Activated naive CD4-positive, alpha-beta T cell treated with anti-CD3 and anti-CD28 coated beads, Interleukin-2, amount 50 U/mL, for 24 hours (primary cell): ENCODE data around the gene IDUA.
A peak's percentile ranks its signal among the peaks of the same experiment; 100 is the strongest.
"Not testable (repeated sequence)": the region's sequence is repeated elsewhere in the genome, so short reads cannot be mapped to it uniquely, and the experiment has no call there.

Experiments used
- H3K27ac Mint-ChIP-seq: one replicate; pipeline ENCODE4 v1.8.0; 2021; ENCODE audit warnings: mild to moderate bottlenecking, mixed read lengths
- H3K27me3 Mint-ChIP-seq: one replicate; pipeline ENCODE4 v1.8.0; 2021; ENCODE audit warnings: mixed read lengths
- H3K36me3 Mint-ChIP-seq: one replicate; pipeline ENCODE4 v1.8.0; 2021; ENCODE audit warnings: mixed read lengths
- H3K4me1 Mint-ChIP-seq: one replicate; pipeline ENCODE4 v1.8.0; 2021; ENCODE audit warnings: mixed read lengths
- H3K4me3 Mint-ChIP-seq: one replicate; pipeline ENCODE4 v1.8.0; 2021; ENCODE audit warnings: mild to moderate bottlenecking, mixed read lengths
- H3K9me3 Mint-ChIP-seq: one replicate; pipeline ENCODE4 v1.8.0; 2021; ENCODE audit warnings: mixed read lengths

The IDUA gene

DNA sequence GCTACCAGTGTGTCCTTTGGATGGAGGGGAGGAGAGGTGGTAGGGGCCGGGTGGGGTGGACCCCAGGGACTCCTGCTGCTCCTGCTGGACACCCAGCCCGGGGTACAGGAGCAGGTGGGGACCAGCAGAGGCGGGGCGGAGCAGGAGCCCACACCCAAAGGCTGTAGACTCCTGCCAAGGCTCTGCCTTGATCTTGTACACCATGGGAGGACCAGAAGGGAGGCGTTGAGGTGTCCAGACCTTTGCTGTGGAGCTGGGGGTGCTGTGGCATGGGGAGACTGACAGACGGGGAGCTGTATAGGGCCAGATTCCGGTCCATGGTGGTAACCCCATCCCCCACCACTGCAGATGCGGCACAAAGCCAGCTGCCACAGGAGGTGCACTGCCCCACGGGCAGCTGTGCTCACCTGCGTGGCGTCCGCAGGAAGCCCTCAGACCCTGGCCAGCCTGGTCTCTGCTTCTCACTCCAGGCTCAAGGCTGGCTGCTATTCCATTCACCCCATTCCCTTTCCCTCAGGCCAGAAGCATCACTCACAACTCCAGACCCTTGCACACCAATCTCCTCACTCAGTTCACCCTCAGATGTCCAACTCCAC, 11.3 kb downstream of the IDUA start:
- peaks cover 13% of the 10 kb centered on the region for H3K4me1 Mint-ChIP-seq
- no peaks in the 10 kb centered on the region for H3K9me3 Mint-ChIP-seq
- peaks cover 12% of the 10 kb centered on the region for H3K27me3 Mint-ChIP-seq
- no peaks in the 10 kb centered on the region for H3K36me3 Mint-ChIP-seq
- no peak overlapping the region for H3K4me3 Mint-ChIP-seq
- peak overlapping the region; percentile 59 for H3K27ac Mint-ChIP-seq

DNA sequence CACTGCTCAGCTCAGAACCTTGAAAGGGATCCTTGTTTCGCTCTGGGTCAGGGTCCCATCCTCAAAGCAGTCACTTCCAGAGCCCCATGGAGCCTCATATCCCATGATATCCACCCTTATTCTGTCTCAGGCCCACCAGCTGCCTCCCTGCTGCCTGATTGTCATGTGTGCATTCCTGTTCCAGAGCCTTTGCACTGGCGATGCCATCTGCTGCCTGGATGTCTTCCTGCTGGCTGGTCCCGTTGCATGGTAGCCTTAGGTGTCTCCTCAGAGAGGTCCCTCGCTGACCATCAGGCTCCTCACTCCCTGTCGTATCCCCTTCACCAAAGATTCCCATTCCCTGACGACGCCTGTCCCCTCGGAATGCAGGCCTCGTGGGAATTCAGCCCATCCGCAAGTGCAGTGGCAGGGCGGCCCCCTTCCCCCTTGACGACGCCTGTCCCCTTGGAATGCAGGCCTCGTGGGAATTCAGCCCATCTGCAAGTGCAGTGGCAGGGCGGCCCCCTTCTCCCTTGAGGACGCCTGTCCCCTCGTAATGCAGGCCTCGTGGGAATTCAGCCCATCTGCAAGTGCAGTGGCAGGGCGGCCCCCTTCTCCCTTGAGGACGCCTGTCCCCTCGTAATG, 12.5 kb downstream of the IDUA start:
- not testable (repeated sequence) for H3K9me3 Mint-ChIP-seq, H3K4me3 Mint-ChIP-seq, H3K36me3 Mint-ChIP-seq
- peak overlapping the region; percentile 35 for H3K27ac Mint-ChIP-seq
- H3K27me3 Mint-ChIP-seq = peaks cover 14% of the 10 kb centered on the region
- H3K4me1 Mint-ChIP-seq = peaks cover 13% of the 10 kb centered on the region

DNA sequence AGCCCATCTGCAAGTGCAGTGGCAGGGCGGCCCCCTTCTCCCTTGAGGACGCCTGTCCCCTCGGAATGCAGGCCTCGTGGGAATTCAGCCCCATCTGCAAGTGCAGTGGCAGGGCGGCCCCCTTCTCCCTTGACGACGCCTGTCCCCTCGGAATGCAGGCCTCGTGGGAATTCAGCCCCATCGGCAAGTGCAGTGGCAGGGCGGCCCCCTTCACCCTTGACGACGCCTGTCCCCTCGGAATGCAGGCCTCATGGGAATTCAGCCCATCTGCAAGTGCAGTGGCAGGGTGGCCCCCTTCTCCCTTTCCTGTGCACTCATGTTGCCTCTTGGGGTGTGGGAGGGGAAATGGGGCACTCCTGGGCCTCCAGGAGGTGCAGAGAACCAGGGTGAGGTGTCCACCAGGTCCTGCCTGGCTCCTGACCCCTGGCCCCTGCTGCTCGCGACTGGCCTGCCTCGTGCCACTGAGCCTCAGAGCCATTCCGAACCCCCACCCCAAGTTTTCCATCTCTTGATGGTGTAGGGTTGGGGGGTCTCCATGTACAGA, 13.1 kb downstream of the IDUA start:
- H3K27me3 Mint-ChIP-seq = peaks cover 18% of the 10 kb centered on the region
- H3K4me3 Mint-ChIP-seq = no peak overlapping the region
- H3K4me1 Mint-ChIP-seq = peaks cover 13% of the 10 kb centered on the region
- no peaks in the 10 kb centered on the region for H3K9me3 Mint-ChIP-seq
- H3K27ac Mint-ChIP-seq = no peak overlapping the region
- no peaks in the 10 kb centered on the region for H3K36me3 Mint-ChIP-seq

DNA sequence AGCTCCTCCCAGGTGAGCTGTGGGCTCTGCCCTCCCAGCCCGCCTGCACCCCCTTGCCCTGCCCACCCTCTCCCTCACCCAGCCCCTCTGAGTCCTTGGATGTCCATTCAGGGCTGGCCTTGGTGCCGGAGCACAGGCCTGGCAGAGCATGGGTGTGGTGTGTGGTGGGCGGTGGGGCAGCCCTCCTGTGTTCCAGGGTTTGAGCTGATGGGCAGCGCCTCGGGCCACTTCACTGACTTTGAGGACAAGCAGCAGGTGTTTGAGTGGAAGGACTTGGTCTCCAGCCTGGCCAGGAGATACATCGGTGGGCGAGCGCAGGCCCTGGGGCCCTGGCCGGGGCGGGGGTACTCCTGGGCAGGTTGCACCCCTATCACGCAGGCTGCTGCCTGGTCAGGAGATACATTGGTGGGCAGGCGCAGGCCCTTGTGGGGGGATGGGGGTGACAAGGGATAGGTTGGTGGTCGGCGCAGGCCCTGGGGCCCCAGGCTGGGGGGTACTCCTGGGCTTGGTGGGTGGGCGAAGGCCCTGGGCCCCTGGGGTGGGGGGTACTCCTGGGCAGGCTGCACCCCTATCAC, 13.9 kb downstream of the IDUA start:
- no peaks in the 10 kb centered on the region for H3K9me3 Mint-ChIP-seq
- H3K4me3 Mint-ChIP-seq = no peak overlapping the region
- no peaks in the 10 kb centered on the region for H3K36me3 Mint-ChIP-seq
- peaks cover 13% of the 10 kb centered on the region for H3K4me1 Mint-ChIP-seq
- no peak overlapping the region for H3K27ac Mint-ChIP-seq
- H3K27me3 Mint-ChIP-seq = peaks cover 21% of the 10 kb centered on the region

DNA sequence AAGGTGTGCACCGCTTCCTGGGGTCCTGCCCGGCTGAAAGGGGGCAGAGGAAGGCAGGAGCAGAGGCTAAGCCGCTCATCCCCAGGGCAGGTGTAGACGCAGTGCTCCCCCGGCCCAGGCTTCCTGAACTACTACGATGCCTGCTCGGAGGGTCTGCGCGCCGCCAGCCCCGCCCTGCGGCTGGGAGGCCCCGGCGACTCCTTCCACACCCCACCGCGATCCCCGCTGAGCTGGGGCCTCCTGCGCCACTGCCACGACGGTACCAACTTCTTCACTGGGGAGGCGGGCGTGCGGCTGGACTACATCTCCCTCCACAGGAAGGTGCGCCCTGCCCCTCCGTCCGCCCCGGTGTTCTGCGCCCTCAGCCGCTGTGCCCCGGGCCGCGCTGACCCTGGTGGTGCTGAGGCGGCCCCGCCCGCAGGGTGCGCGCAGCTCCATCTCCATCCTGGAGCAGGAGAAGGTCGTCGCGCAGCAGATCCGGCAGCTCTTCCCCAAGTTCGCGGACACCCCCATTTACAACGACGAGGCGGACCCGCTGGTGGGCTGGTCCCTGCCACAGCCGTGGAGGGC, 14.8 kb downstream of the IDUA start:
- peaks cover 13% of the 10 kb centered on the region for H3K4me1 Mint-ChIP-seq
- no peak overlapping the region for H3K27ac Mint-ChIP-seq
- no peaks in the 10 kb centered on the region for H3K9me3 Mint-ChIP-seq
- H3K4me3 Mint-ChIP-seq = no peak overlapping the region
- H3K36me3 Mint-ChIP-seq = no peaks in the 10 kb centered on the region
- H3K27me3 Mint-ChIP-seq = peaks cover 24% of the 10 kb centered on the region

DNA sequence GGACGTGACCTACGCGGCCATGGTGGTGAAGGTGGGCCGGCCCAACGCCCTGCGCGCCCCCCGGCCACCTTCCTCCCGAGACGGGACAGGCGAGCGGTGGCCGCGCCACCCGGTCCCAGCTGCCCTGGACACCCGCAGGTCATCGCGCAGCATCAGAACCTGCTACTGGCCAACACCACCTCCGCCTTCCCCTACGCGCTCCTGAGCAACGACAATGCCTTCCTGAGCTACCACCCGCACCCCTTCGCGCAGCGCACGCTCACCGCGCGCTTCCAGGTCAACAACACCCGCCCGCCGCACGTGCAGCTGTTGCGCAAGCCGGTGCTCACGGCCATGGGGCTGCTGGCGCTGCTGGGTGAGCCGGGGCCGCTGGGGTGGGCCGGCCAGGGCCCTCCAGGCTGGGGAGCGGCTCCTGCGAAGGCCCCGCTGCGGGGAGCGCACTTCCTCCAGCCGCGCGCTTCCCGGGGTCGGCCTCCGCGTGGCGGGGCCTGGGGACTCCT, 15.3 kb downstream of the IDUA start:
- Mint-ChIP-seq H3K36me3 (no peaks in the 10 kb centered on the region), H3K27me3 (peaks cover 29% of the 10 kb centered on the region), H3K27ac (no peak overlapping the region), H3K4me1 (peaks cover 13% of the 10 kb centered on the region), H3K4me3 (no peak overlapping the region), H3K9me3 (no peaks in the 10 kb centered on the region)

DNA sequence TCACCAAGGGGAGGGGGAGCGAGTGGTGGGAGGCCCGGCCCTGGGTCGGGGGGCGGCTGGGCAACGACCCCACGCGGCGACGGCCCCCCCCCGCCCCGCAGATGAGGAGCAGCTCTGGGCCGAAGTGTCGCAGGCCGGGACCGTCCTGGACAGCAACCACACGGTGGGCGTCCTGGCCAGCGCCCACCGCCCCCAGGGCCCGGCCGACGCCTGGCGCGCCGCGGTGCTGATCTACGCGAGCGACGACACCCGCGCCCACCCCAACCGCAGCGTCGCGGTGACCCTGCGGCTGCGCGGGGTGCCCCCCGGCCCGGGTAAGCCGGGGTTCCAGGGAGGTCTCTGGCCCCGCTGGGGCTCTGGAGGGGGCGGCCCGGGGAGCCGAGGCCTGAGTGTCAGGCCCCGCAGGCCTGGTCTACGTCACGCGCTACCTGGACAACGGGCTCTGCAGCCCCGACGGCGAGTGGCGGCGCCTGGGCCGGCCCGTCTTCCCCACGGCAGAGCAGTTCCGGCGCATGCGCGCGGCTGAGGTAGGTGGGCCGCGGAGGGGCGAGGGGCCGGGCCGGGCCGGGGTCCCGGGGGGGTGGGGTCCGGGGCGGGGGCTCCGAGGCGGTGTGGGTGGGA, 15.9 kb downstream of the IDUA start:
- peaks cover 31% of the 10 kb centered on the region for H3K27me3 Mint-ChIP-seq
- no peak overlapping the region for H3K4me3 Mint-ChIP-seq
- no peaks in the 10 kb centered on the region for H3K9me3 Mint-ChIP-seq
- H3K4me1 Mint-ChIP-seq = peaks cover 12% of the 10 kb centered on the region
- no peaks in the 10 kb centered on the region for H3K36me3 Mint-ChIP-seq
- no peak overlapping the region for H3K27ac Mint-ChIP-seq

DNA sequence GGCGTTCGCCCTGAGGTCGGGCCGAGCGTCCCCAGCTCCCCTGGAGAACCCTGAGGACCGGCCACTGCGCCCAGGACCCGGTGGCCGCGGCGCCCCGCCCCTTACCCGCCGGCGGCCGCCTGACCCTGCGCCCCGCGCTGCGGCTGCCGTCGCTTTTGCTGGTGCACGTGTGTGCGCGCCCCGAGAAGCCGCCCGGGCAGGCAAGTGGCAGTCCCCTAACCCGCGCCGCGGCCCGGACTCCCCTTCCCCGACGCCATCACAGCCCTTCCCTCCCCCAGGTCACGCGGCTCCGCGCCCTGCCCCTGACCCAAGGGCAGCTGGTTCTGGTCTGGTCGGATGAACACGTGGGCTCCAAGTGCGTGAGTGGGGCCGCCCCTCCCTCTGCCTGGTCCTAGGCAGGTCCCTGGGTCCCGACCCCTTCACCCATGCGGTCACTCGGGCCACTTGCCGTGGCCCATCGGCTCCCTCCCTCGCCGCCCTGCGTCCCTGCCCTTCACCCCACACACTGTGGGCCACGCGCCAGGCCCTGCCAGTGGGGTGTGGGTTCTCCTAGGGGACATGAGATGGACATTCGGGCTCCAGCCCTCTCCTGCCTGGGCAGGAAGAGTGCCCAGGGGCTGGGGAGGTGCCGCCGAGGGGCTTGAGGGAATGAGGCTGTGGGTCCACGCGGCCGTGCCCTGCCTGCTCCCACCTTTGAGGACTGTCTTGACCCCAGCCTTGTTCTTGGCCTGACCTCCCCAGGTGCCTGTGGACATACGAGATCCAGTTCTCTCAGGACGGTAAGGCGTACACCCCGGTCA, 16.6 kb downstream of the IDUA start:
- H3K36me3 Mint-ChIP-seq = no peaks in the 10 kb centered on the region
- peaks cover 5% of the 10 kb centered on the region for H3K4me1 Mint-ChIP-seq
- no peaks in the 10 kb centered on the region for H3K9me3 Mint-ChIP-seq
- peaks cover 34% of the 10 kb centered on the region for H3K27me3 Mint-ChIP-seq
- no peak overlapping the region for H3K27ac Mint-ChIP-seq
- H3K4me3 Mint-ChIP-seq = no peak overlapping the region

DNA sequence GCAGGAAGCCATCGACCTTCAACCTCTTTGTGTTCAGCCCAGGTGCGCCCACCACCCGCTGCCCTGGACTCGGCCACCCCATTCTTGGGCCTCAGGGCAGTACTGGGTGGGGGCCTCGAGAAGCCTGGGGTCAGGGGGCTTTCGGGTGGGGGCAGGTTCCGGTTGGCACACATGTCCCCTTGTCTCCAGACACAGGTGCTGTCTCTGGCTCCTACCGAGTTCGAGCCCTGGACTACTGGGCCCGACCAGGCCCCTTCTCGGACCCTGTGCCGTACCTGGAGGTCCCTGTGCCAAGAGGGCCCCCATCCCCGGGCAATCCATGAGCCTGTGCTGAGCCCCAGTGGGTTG, 17.2 kb downstream of the IDUA start:
- Mint-ChIP-seq H3K27me3 (peaks cover 36% of the 10 kb centered on the region), H3K9me3 (no peaks in the 10 kb centered on the region), H3K36me3 (no peaks in the 10 kb centered on the region), H3K4me1 (peaks cover 3% of the 10 kb centered on the region), H3K27ac (no peak overlapping the region), H3K4me3 (no peak overlapping the region)

DNA sequence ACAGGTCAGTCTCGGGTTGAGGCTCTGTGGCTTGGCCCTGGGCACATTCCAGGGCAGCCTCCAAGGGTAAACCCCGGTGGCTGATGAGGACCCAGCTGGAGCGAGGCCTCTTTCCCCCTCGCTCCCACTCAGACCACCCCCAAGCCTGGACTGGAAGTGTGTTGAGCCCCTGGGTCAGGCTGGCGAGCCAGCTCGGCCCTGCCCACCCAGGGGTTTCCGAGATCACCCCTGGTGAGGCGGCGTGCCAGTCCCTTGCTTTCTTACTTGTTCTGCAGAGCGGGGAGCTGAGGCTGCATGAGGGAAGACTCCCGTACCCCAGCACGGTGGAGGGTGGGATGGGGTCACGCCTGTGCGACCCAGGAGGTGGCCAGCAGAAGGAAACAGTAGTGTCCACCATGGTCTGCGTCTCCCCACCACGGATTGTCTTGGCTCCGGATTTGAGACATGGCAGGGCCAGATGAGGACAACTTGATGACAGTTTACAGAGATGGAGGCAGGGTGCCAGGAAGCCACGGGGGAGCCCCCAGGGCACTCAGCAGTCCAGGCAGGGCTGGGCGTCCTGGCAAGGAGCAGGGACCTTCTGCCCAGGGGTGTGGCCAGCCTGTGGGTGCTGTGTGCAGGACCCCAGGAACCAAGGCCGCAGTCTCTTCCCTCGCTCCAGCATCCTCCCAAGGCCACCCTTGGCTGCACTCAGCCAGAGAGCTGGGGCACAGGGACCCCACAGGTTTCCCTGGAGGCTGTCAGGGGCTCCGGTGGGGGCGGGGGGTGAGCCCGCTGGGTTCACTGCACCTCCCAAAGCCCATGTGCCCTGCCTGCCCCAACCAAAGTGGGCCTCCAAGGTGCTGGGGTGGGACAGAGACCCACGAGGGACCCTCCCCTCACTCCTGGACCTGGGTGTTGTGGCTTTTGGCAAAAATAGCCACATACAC, 18.0 kb downstream of the IDUA start:
- Mint-ChIP-seq H3K9me3 (no peaks in the 10 kb centered on the region), H3K4me3 (no peak overlapping the region), H3K4me1 (no peaks in the 10 kb centered on the region), H3K27ac (no peak overlapping the region), H3K27me3 (peaks cover 34% of the 10 kb centered on the region), H3K36me3 (no peaks in the 10 kb centered on the region)

DNA sequence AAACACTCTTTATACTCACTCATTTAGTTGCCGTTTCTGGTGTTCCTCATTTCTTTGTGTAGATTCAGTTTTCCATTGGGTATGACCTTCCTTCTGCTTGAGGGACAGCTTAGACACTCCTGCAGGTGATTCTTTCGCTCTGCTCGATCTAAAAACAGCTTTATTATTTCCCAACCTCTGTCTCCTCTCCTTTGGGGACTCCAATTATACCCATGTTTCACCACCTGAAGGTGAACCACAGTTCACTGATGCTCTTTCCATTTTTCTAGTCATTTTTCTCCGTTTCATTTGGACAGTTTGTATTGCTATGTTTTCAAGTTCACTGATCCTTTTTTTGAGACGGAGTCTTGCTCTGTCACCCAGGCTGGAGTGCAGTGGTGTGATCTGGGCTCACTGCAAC, 20.0 kb downstream of the IDUA start:
- no peak overlapping the region for H3K27ac Mint-ChIP-seq
- H3K36me3 Mint-ChIP-seq = no peaks in the 10 kb centered on the region
- H3K4me1 Mint-ChIP-seq = peaks cover 5% of the 10 kb centered on the region
- no peak overlapping the region for H3K4me3 Mint-ChIP-seq
- no peaks in the 10 kb centered on the region for H3K9me3 Mint-ChIP-seq
- H3K27me3 Mint-ChIP-seq = peaks cover 31% of the 10 kb centered on the region

DNA sequence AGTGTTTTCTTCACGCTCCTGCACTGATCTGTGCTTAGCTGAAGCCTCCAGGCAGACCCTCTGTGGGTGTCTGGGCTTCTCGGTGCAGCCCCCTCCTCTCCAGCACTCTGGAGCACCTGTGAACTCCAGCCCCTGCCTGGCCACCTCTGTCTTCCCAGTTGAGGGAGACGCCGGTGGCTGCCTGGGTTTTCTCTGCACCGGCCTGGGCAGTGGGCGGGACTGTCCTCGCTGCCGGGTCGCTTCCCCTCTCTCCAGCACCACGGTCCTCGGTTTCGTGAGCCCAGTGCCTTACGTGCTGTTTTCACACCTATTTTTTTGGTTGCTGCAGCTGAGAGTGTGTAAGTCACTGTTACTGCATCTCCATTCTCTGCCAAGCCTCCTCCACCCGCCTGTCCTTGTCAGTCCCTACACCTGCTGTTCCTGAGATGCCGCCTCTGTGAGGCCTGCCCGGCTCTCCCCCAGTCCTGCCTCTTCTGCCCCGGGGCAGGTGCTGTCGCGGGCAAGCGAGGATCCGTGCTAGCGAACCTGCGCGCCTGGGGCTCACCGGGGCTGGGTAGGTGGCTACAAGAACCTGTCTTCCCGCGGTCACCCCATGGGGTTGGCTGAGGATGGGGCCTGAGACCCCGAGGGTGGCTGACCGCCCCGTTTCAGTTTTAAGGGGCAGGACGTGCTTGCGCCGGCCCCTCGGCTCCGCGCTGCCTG, 22.1 kb downstream of the IDUA start:
- no peaks in the 10 kb centered on the region for H3K36me3 Mint-ChIP-seq
- peak overlapping the region; percentile 77 for H3K4me3 Mint-ChIP-seq
- no peak overlapping the region for H3K27ac Mint-ChIP-seq
- H3K27me3 Mint-ChIP-seq = peaks cover 27% of the 10 kb centered on the region
- no peaks in the 10 kb centered on the region for H3K9me3 Mint-ChIP-seq
- peaks cover 10% of the 10 kb centered on the region for H3K4me1 Mint-ChIP-seq

DNA sequence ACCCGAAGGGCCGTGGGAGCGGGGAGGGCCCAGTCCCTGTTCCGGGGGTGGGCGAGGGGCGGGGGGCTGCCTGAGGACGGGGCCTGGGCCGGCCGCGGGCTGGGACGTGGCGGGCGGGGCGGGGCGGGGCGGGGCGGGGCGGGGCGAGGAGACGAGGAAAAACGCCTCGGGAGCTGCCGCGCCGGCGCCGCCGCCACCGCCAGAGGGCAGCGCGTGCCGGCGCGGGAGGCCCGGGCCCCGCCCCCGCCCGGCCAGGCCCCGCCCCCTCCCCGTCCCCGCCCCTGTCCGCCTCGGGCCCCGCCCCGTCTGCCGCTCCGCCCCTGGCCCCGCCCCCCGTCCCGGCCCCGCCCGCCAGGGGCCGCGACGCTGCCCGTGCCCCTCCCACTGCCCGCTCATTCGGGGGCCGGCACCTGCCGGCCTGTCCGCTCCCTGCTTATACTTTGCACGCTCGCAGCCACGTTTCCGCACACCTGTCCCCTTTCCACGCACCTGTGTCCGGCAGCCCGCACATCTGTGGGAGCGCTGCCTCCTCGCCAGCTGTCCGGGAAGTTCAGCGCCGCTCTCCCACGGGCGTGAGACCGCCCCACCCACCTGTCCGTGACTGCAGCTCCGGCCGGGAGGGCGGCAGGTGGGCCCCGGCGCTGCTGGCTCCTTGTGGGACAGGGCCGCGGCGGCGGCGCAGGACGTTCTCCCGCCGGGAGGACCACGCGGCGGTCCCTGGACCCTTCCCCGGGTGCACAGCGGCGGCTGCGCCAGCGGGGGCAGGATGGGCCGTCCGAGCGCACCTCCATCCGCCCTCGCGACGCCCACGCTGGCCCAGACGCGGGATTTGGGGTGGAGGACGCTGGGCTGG, 22.9 kb downstream of the IDUA start:
- Mint-ChIP-seq H3K27ac (no peak overlapping the region), H3K27me3 (peaks cover 24% of the 10 kb centered on the region), H3K4me1 (peaks cover 12% of the 10 kb centered on the region), H3K4me3 (peak overlapping the region; percentile 88), H3K36me3 (no peaks in the 10 kb centered on the region), H3K9me3 (no peaks in the 10 kb centered on the region)
